ENCODE measurements around the gene MDM2. TPM values are rescaled to one million over a fixed set of nuclear protein-coding genes. Genes with fewer than 3 reads are reported as not detected.

Gene MDM2
- total and polyA plus RNA-seq, 2 of the 8 experiments (the other 6 are each of a cell fraction or from before 2014, with no cell fraction given): 15.1 to 115 TPM

GRCh38 chr12:68762691-68763090 lies 45.3 kb upstream of the MDM2 start (continued):
- TF ChIP-seq SUZ12 (IDR thresholded peaks at IDR 0.05; ENCODE audit: low read length) (no peak), TCF12 (IDR thresholded peaks at IDR 0.05; ENCODE audit: low read depth, low read length) (no peak), RFX5 (IDR thresholded peaks at IDR 0.05; ENCODE audit: borderline replicate concordance, low read depth, low read length) (no peak)

Data from H1 (cell line).